GM12865 (cell line): Measurements from ENCODE around the gene DNMT1.
A peak's percentile ranks its signal among the peaks of the same experiment; 100 is the strongest.
"Not testable (repeated sequence)": the region's sequence is repeated elsewhere in the genome, so short reads cannot be mapped to it uniquely, and the experiment has no call there.

Experiments
- DNase-seq: peaks from one replicate; pipeline ENCODE4 v3.0.0; 2010; ENCODE audit warnings: low read depth
- H3K4me3 ChIP-seq: 2 replicates; pipeline ENCODE4 v1.5.1; 2011; ENCODE audit warnings: mild to moderate bottlenecking, low read depth, low read length, control low read depth
- TF ChIP-seq, protein P1 (sequence below): IDR thresholded peaks from 2 replicates; pipeline ENCODE4 v1.5.1; 2011; ENCODE audit warnings: low read length, control low read depth, low read depth, inconsistent platforms; ENCODE audit not compliant: insufficient read depth; ENCODE audit errors: missing control alignments

Gene DNMT1

GRCh38 chr19:10194500-10195198 is at the start of gene DNMT1:
Gene DNMT1, minus strand, starts transcription at chr19:10194953. Its CDS starts 54 bp downstream, at chr19:10194899.
- TF ChIP-seq, protein P1, sequence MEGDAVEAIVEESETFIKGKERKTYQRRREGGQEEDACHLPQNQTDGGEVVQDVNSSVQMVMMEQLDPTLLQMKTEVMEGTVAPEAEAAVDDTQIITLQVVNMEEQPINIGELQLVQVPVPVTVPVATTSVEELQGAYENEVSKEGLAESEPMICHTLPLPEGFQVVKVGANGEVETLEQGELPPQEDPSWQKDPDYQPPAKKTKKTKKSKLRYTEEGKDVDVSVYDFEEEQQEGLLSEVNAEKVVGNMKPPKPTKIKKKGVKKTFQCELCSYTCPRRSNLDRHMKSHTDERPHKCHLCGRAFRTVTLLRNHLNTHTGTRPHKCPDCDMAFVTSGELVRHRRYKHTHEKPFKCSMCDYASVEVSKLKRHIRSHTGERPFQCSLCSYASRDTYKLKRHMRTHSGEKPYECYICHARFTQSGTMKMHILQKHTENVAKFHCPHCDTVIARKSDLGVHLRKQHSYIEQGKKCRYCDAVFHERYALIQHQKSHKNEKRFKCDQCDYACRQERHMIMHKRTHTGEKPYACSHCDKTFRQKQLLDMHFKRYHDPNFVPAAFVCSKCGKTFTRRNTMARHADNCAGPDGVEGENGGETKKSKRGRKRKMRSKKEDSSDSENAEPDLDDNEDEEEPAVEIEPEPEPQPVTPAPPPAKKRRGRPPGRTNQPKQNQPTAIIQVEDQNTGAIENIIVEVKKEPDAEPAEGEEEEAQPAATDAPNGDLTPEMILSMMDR: no peak

GRCh38 chr19:10243606-10244005 is 48.9 kb upstream of the DNMT1 start:
- no peak for DNase-seq
- no peak overlapping the region for H3K4me3 ChIP-seq
- TF ChIP-seq, protein P1: no peak

More at GRCh38 chr19:10194500-10195198, at the start of gene DNMT1:
- peak; percentile 99 for DNase-seq
- H3K4me3 ChIP-seq: peak within 1 kb of the TSS; percentile 86

DNA sequence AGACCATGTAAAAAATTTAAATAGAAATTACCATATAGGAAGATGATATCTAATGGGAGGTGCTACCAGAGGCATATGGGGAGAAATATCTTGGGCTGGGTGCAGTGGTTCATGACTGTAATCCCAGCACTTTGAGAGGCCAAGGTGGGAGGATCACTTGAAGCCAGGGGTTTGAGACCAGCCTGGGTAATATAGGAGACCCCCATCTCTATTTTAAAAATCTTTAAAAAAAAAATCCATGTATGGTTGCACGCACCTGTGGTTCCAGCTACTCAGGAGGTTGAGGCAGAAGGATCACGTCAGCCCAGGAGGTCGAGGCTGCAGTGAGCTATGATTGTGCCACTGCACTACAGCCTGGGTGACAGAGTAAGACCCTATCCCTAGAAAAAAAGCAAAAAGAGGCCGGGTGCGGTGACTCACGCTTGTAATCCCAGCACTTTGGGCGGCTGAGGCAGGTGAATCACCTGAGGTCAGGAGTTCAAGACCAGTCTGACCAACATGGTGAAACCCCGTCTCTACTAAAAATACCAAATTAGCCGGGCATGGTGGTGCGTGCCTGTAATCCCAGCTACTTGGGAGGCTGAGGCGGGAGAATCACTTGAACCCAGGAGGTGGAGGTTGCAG is 47.2 kb upstream of the DNMT1 start:
- H3K4me3 ChIP-seq, DNase-seq: not testable (repeated sequence)

DNA sequence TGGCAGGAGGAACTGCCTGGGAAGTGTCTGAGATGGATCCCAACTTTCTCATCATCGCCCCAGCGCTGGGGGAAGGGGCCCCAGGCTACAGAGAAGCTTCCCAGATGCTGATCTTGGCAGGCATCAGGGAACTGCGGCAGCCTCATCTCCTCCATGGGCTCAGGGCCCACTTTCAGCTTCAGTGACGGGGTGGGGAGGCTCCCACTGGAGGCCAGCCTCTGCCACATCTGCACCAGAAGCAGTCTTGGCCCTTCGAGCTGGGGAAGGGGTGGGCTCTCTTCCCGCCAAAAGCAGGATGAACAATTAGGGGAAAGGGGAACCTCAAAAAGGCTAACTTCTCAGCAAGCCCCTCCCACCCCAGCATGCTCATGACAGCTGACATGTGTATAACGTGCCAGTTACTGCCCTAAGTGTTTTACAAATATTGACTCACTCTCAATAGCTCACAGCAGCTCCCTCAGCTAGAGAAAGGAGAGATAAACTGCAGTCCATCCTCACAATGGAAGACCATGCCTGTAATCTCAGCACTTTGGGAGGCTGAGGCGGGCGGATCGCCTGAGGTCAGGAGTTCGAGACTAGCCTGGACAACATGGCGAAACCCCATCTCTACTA is 43.5 kb upstream of the DNMT1 start:
- DNase-seq: peak; percentile 50
- no peak overlapping the region for H3K4me3 ChIP-seq
- TF ChIP-seq, protein P1: no peak

DNA sequence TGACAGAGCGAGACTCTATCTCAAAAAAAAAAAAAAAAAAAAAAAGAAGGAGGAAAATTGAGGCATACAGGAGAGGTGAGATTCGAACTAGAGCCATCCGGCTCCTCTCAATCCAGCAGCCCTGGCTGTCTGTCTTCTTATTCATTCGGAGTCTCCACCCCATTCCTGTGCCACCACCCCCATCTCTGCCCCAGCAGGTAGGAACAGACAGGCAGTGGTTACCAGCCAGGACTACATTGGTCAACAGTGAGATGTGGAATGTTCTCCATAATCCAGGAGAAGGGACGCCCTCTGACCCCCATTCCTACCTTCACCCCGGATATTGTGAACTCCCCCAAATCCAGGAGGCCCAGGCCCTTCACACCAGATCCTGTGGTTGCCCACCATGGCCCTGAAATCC is 42.9 kb upstream of the DNMT1 start:
- no peak overlapping the region for H3K4me3 ChIP-seq
- no peak for DNase-seq
- TF ChIP-seq, protein P1: no peak

DNA sequence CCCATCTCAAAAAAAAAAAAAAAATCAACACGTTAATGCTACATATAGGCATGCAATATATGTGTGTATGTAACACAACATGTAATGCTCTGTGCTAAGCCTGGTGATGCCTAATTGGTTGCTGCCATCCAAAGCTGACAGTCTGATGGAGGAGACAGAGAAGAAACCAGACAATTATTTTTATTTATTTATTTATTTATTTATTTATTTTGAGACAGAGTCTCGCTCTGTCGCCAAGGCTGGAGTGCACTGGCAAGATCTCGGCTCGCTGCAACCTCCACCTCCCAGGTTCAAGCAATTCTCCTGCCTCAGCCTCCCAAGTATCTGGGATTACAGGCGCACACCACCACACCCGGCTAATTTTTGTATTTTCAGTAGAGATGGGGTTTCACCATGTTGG is 40.7 kb upstream of the DNMT1 start:
- peak overlapping the region; percentile 59; the same call in 1 of the 2 replicates for H3K4me3 ChIP-seq
- DNase-seq: not testable (repeated sequence)

- no peak overlapping the region for H3K4me3 ChIP-seq
- no peak for DNase-seq
- TF ChIP-seq, protein P1: no peak
Measured at GRCh38 chr19:10235003-10235402, 40.2 kb upstream of the DNMT1 start.
